Mucosa of descending colon (tissue), 3 donors: Measurements from ENCODE around the gene DAAM1. TPM values are rescaled to one million over a fixed set of nuclear protein-coding genes. Genes with fewer than 3 reads are reported as not detected.

Experiments used
- ATAC-seq: fragments of 200-7000 bp; cut with Tn5 transposase; one replicate; pipeline ENCODE4 v1.9.1; 2020; ENCODE audit warnings: mild to moderate bottlenecking, moderate library complexity
- DNase-seq, 3 donors: peaks; one replicate each; pipeline ENCODE4 v3.0.0-alpha.2; 2020
- H3K36me3 ChIP-seq: fragments of 200-600 bp; one replicate; pipeline ENCODE4 v1.8.0; 2021; ENCODE audit warnings: low read depth, mild to moderate bottlenecking
- H3K4me1 ChIP-seq: fragments of 200-600 bp; one replicate; pipeline ENCODE4 v1.8.0; 2021; ENCODE audit warnings: low read depth, mild to moderate bottlenecking
- H3K4me3 ChIP-seq: fragments of 200-600 bp; one replicate; pipeline ENCODE4 v1.8.0; 2021; ENCODE audit warnings: mild to moderate bottlenecking
- H3K9me3 ChIP-seq: fragments of 200-600 bp; one replicate; pipeline ENCODE4 v1.8.0; 2021; ENCODE audit warnings: mild to moderate bottlenecking
- CTCF ChIP-seq: fragments of 200-600 bp; IDR thresholded peaks from one replicate; pipeline ENCODE4 v1.8.0; 2022; ENCODE audit warnings: antibody characterized with exemption, mild to moderate bottlenecking
- intact Hi-C, 2 donors: fragments of 100-400 bp; cut with DNase I in 1 of 2; cut with micrococcal nuclease in 1 of 2; formaldehyde crosslinking; loops; one replicate each; pipeline versions ENCODE4 v1.11.0 to v1.11.1; 2022; cut with DNase I, micrococcal nuclease
- total RNA-seq, 3 donors: library from RNA; stranded (reverse); fragmentation: NEBNext Ultra II Directional in 2 of 3; extraction: Animal tissue kit (Norgen Biotek cat#: 25700) in 2 of 3; gene quantifications; one replicate each; pipeline versions ENCODE4 v1.2.1 to v1.2.4, GENCODE V29; 2021 to 2023
- donor health status: DM: no; HTN: no; CAD: no; lungs with moderate emphysema.
- donor health status: DM: no; HTN: no; CAD: no.
- donor health status: DM: no; HTN: yes; CAD: no.

The DAAM1 gene
- total RNA-seq, 3 donors from 2014 or later: 41.0 to 85.4 (median 49.6) TPM

- no peak for DNase-seq
These were observed 189.0 kb downstream of the DAAM1 start for GRCh38 chr14:59377491-59377890.

GRCh38 chr14:59377991-59378601, 189.6 kb downstream of the DAAM1 start:
- no peaks in the 10 kb centered on the region for H3K9me3 ChIP-seq
- ATAC-seq (peak; percentile 44), DNase-seq (no peak)
- intact Hi-C loops: no loop called here
- no peak overlapping the region for H3K4me3 ChIP-seq
- no peaks in the 10 kb centered on the region for H3K4me1 ChIP-seq
- no peak for TF ChIP-seq CTCF
- no peaks in the 10 kb centered on the region for H3K36me3 ChIP-seq

More at GRCh38 chr14:59377491-59377890, 189.0 kb downstream of the DAAM1 start:
- H3K4me1 ChIP-seq: no peaks in the 10 kb centered on the region
- H3K4me3 ChIP-seq: no peak overlapping the region
- no peak for TF ChIP-seq CTCF
- no peaks in the 10 kb centered on the region for H3K9me3 ChIP-seq
- no peak for ATAC-seq
- H3K36me3 ChIP-seq: no peaks in the 10 kb centered on the region
- intact Hi-C loops: no loop called here

- Histone ChIP-seq H3K36me3 (no peaks in the 10 kb centered on the region), H3K4me1 (no peaks in the 10 kb centered on the region), H3K4me3 (no peak overlapping the region), H3K9me3 (no peaks in the 10 kb centered on the region)
- TF ChIP-seq CTCF: no peak
- intact Hi-C loops: no loop called here
- DNase-seq (no peak), ATAC-seq (no peak)
These were observed 201.5 kb downstream of the DAAM1 start for GRCh38 chr14:59389936-59390335.

GRCh38 chr14:59391388-59391787, 202.9 kb downstream of the DAAM1 start:
- intact Hi-C loops: no loop called here
- Histone ChIP-seq H3K36me3 (no peaks in the 10 kb centered on the region), H3K9me3 (no peaks in the 10 kb centered on the region), H3K4me1 (no peaks in the 10 kb centered on the region), H3K4me3 (no peak overlapping the region)
- DNase-seq (no peak), ATAC-seq (no peak)
- no peak for TF ChIP-seq CTCF

GRCh38 chr14:59394268-59394667, 205.8 kb downstream of the DAAM1 start:
- no peaks in the 10 kb centered on the region for H3K36me3 ChIP-seq
- no peak overlapping the region for H3K4me3 ChIP-seq
- H3K4me1 ChIP-seq: no peaks in the 10 kb centered on the region
- H3K9me3 ChIP-seq: no peaks in the 10 kb centered on the region
- ATAC-seq (no peak), DNase-seq (no peak)
- intact Hi-C loops: no loop called here
- no peak for TF ChIP-seq CTCF

GRCh38 chr14:59395672-59396071, 207.2 kb downstream of the DAAM1 start:
- TF ChIP-seq CTCF: no peak
- H3K4me3 ChIP-seq: no peak overlapping the region
- intact Hi-C loops: no loop called here
- no peaks in the 10 kb centered on the region for H3K9me3 ChIP-seq
- H3K4me1 ChIP-seq: no peaks in the 10 kb centered on the region
- H3K36me3 ChIP-seq: no peaks in the 10 kb centered on the region
- ATAC-seq: no peak
- no peak for DNase-seq
